A549 (cell line): ENCODE measurements around the gene GPR18.

ENCODE experiments used
- CTCF ChIP-seq: fragments of >200 bp; sonication (Bioruptor Twin); formaldehyde crosslinking; IDR thresholded peaks from 3 replicates; pipeline ENCODE4 v1.5.1; 2016
- ELK1 ChIP-seq: fragments of 150-350 bp; IDR thresholded peaks from 2 replicates; pipeline ENCODE4 v1.6.1; 2014; ENCODE audit warnings: low read depth, mild to moderate bottlenecking, low read length

DNA sequence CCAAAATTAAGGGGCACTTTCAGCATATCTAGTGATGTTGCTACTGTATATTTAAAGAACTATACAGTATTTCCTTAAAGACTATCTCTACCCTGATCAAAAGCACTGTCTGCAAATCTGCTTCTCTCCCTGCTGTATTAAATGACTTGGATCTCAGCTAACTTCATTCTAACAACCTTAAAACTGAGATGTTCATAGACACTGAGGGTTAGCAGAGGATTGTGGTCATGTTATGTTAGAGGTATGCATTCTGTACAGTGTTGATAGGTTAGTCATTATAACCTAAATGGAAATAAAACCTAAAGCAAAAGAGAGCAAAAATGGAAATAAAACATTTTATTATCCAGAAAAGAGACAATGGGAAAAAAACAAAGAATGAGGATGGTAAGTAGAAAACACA, 39.2 kb upstream of the GPR18 start:
- TF ChIP-seq CTCF (no peak), ELK1 (no peak)
